Pancreas (tissue), 10 donors: ENCODE results near the gene DPPA4. TPM values are rescaled to one million over a fixed set of nuclear protein-coding genes. Genes with fewer than 3 reads are reported as not detected.

Experiments used
- ATAC-seq, 4 donors: fragments of 200-7000 bp; cut with Tn5 transposase; one replicate each; pipeline versions ENCODE4 v1.8.0 to v1.9.1; 2020; ENCODE audit warnings: mild to moderate bottlenecking in 4 of 4, moderate library complexity in 4 of 4
- DNase-seq, 6 donors: peaks; one replicate each; pipeline ENCODE4 v3.0.0-alpha.2; 2020
- FAIRE-seq: peaks from 2 replicates; lab custom pipeline; 2012; peaks lifted over from hg19 to GRCh38; lab: Jason Lieb, UNC
- H3K27ac ChIP-seq, 4 donors: fragments of 200-600 bp; sonication (generic); 1 replicate in 3 of 4; 2 replicates in 1 of 4; pipeline versions ENCODE4 v1.5.0 to v1.8.0; 2020
- H3K27me3 ChIP-seq, 4 donors: fragments of 200-600 bp; one replicate each; pipeline ENCODE4 v1.8.0; 2021
- H3K36me3 ChIP-seq, 3 donors: fragments of 200-600 bp; sonication (generic) in 1 of 3; one replicate each; pipeline versions ENCODE4 v1.5.0 to v1.8.0; 2020 to 2021
- H3K4me1 ChIP-seq, 3 donors: fragments of 200-600 bp; one replicate each; pipeline ENCODE4 v1.8.0; 2021
- H3K4me3 ChIP-seq, 4 donors: fragments of 200-600 bp; sonication (generic) in 2 of 4; one replicate each; pipeline versions ENCODE4 v1.5.0 to v1.8.0; 2020 to 2021
- H3K9me3 ChIP-seq, 4 donors: fragments of 200-600 bp; one replicate each; pipeline ENCODE4 v1.8.0; 2021
- WGBS, 2 donors: extraction: QIAGEN DNeasy Blood & Tissue Kit; methylation state at CpG; one replicate each; pipeline ENCODE4 v1.1.7; 2013; 5-methylcytosine and 5-hydroxymethylcytosine counted together
- intact Hi-C, 3 donors: fragments of 100-400 bp; cut with DNase I; formaldehyde crosslinking; loops; one replicate each; pipeline versions ENCODE4 v1.11.1 to v1.14.2; 2022
- polyA plus RNA-seq, 2 donors: library from polyadenylated mRNA; stranded (reverse); fragments of 200-250 nt; gene quantifications; one replicate each; pipeline ENCODE4 v1.2.3, GENCODE V29; 2013
- total RNA-seq, 6 donors: library from RNA; stranded (reverse); fragmentation: NEBNext Ultra II Directional in 4 of 6; extraction: Animal tissue kit (Norgen Biotek cat#: 25700) in 4 of 6; gene quantifications; one replicate each; pipeline versions ENCODE4 v1.2.1 to v1.2.4, GENCODE V29; 2021 to 2023
- TF ChIP-seq, protein P1 (sequence below), 4 donors: fragments of 200-600 bp; sonication (generic) in 3 of 4; IDR thresholded peaks; one replicate each; pipeline versions ENCODE4 v1.5.0 to v1.8.0; 2021; ENCODE audit warnings: antibody characterized with exemption in 4 of 4
- donor health status: healthy with polysubstance abuse.
- donor health status: DM: no; HTN: no; CAD: no; lungs with moderate emphysema.
- donor health status: DM: no; HTN: no; CAD: no.
- donor health status: control.
- donor health status: control.
- donor health status: Bipolar disorder and iron deficiency.
- donor health status: DM: yes; HTN: yes; CAD: no.
- donor health status: DM: no; HTN: no; CAD: no.
- donor health status: DM: no; HTN: no; CAD: no.
- donor health status: DM: yes; HTN: yes; CAD: no.

The DPPA4 gene
- total and polyA plus RNA-seq, 8 donors = 1.5 TPM; not detected in 7

DNA sequence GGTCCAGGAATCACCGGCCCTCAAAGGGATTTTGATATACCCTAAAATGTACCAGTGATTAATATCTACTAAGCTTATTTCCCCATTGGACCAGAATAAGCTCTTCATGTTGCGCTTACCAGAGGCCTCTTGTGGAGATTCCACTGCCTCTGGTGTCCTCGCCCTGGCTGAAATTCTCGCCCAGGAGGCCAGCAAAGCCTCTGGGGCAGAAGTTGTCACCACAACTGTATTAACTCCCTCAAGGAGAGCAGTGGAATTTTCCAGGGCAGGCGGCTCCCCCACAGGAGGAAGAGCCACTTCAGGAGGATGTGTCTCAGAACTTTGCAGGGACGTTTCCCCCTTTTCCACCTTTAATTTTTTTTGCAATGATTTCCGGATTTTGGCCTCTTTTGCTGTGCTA, 6.9 kb downstream of the DPPA4 start:
- intact Hi-C loops = no loop called here
- Histone ChIP-seq H3K9me3 (no peaks in the 10 kb centered on the region), H3K27me3 (no peaks in the 10 kb centered on the region), H3K27ac (no peak overlapping the region), H3K36me3 (no peaks in the 10 kb centered on the region), H3K4me3 (no peak overlapping the region), H3K4me1 (no peaks in the 10 kb centered on the region)
- DNase-seq = no peak
- WGBS, 2 donors = 70 to 76% methylated on average over 7 of the region's 7 CpGs
- no peak for FAIRE-seq
- no peak for ATAC-seq
- TF ChIP-seq, protein P1, sequence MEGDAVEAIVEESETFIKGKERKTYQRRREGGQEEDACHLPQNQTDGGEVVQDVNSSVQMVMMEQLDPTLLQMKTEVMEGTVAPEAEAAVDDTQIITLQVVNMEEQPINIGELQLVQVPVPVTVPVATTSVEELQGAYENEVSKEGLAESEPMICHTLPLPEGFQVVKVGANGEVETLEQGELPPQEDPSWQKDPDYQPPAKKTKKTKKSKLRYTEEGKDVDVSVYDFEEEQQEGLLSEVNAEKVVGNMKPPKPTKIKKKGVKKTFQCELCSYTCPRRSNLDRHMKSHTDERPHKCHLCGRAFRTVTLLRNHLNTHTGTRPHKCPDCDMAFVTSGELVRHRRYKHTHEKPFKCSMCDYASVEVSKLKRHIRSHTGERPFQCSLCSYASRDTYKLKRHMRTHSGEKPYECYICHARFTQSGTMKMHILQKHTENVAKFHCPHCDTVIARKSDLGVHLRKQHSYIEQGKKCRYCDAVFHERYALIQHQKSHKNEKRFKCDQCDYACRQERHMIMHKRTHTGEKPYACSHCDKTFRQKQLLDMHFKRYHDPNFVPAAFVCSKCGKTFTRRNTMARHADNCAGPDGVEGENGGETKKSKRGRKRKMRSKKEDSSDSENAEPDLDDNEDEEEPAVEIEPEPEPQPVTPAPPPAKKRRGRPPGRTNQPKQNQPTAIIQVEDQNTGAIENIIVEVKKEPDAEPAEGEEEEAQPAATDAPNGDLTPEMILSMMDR (IDR thresholded peaks at IDR 0.05) = no peak

DNA sequence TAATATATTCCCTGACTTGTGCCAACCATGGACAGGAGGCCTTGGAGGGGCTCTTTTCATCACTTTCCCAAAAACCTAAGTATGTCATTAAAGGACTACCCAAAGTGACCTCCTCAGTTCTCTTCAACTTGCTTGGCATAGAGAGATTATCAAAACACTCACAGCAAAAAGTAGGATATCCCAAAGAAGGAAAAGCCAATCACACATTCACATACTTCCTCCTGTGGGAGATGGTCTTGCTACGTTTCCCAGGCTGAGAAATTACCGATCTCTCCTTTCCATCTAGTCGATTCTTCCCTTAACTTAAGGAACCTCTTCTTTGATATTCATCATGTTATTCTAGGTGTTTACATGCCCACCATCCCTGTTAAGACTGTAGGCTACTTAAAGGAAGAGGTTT, 9.1 kb downstream of the DPPA4 start:
- FAIRE-seq = no peak
- Histone ChIP-seq H3K9me3 (no peaks in the 10 kb centered on the region), H3K36me3 (no peaks in the 10 kb centered on the region), H3K4me3 (no peak overlapping the region), H3K27me3 (no peaks in the 10 kb centered on the region), H3K27ac (no peak overlapping the region), H3K4me1 (no peaks in the 10 kb centered on the region)
- TF ChIP-seq, protein P1 (IDR thresholded peaks at IDR 0.05) = no peak
- DNase-seq = no peak
- intact Hi-C loops = no loop called here
- ATAC-seq = no peak
- 63 to 73% methylated on average over 3 of the region's 3 CpGs for WGBS, 2 donors

DNA sequence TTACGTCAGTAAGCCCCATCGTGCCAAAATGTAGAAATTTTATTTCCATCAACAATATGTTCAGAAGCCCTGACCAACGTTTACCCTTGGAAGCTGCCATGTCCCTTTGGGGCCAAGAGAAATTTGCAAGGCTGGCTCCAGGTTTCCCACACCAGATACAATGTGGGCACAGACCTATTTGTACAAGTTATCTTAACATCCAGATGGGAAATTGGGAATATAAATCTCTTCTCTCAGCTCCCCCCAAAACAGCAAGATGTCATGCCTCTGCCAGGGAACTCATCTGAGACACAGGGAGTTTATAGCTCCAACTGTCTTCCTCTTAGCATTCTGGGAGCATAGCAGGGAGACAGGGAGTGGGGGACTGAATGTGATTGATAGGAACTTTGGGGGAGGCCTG, 11.7 kb downstream of the DPPA4 start:
- H3K27me3 ChIP-seq = no peaks in the 10 kb centered on the region
- H3K36me3 ChIP-seq = no peaks in the 10 kb centered on the region
- no peaks in the 10 kb centered on the region for H3K9me3 ChIP-seq
- FAIRE-seq (no peak), ATAC-seq (no peak), DNase-seq (no peak)
- H3K4me3 ChIP-seq = no peak overlapping the region
- 47 to 56% methylated on average over 3 of the region's 3 CpGs for WGBS, 2 donors
- H3K4me1 ChIP-seq = no peaks in the 10 kb centered on the region
- no peak overlapping the region for H3K27ac ChIP-seq
- TF ChIP-seq, protein P1 (IDR thresholded peaks at IDR 0.05) = no peak
- intact Hi-C loops = no loop called here

DNA sequence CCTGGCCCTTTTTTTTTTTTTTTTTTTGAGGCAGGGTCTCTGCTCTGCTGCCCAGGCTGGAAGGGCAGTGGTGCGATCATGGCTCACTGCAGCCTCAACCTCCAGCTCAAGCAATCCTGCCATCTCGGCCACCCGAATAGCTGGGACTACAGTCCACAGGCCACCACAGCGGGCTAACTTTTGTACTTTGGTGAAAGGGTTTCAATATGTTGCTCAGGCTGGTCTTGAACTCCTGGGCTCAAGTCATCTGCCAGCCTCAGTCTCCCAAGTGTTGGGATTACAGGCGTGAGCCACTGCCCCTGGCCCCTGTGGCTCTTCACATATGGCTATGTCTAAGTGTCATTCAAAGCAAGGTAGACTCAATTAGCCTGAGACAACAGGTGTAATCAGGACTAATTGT, 12.2 kb downstream of the DPPA4 start:
- no peak for FAIRE-seq
- Histone ChIP-seq H3K36me3 (no peaks in the 10 kb centered on the region), H3K4me3 (no peak overlapping the region), H3K27me3 (no peaks in the 10 kb centered on the region), H3K4me1 (no peaks in the 10 kb centered on the region), H3K9me3 (no peaks in the 10 kb centered on the region), H3K27ac (no peak overlapping the region)
- WGBS, 2 donors = 70 to 85% methylated on average over 5 of the region's 5 CpGs
- no peak for ATAC-seq
- no peak for DNase-seq
- intact Hi-C loops = no loop called here
- TF ChIP-seq, protein P1 (IDR thresholded peaks at IDR 0.05) = no peak

DNA sequence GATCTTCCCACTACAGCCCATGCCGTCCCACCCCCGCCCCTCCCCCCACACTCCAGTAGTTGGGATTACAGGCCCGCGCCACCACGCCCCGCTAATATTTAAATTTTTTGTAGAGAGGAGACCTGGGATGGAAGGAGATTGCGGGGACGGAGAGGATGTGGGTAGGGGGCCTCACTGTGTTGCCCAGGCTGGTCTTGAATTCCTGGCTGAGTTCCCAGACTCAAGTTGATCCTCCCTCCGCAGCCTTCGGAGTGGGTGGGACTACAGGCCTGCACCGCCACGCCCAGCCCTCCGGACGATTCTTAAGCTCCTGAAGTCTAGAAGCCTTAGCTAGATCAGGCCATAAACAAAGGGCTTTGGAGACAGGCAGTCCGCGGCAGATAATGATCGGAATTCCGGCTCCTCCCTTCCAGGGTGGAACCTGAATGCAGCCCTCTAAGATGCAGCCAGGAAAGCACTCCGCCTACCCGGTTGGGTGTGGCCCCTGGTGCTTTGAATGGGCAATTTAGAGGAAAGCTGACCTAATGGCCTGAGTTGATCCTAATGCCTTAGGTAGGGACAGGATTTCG, 21.1 kb downstream of the DPPA4 start, which contains the start of gene DPPA2:
Gene DPPA2, minus strand, starts transcription at position 356 of the 569 bp plus-strand sequence. CDS start 1,975 bp downstream, outside the sequence.
- 74 to 81% methylated on average over 21 of the region's 21 CpGs for WGBS, 2 donors
- Histone ChIP-seq H3K9me3 (no peaks in the 10 kb centered on the region), H3K27ac (no peak within 1 kb of the TSS), H3K4me1 (no peaks in the 10 kb centered on the region), H3K4me3 (no peak within 1 kb of the TSS), H3K36me3 (no peaks in the 10 kb centered on the region), H3K27me3 (no peaks in the 10 kb centered on the region)
- intact Hi-C loops = no loop called here
- TF ChIP-seq, protein P1 (IDR thresholded peaks at IDR 0.05) = no peak
- no peak for ATAC-seq
- no peak for FAIRE-seq
- no peak for DNase-seq
